Liver (tissue), 9 donors: ENCODE results near the gene ST7L. TPM values are rescaled to one million over a fixed set of nuclear protein-coding genes. Genes with fewer than 3 reads are reported as not detected.
"Not testable (repeated sequence)": the region's sequence is repeated elsewhere in the genome, so short reads cannot be mapped to it uniquely, and the experiment has no call there.

Experiments used
- DNase-seq: peaks from one replicate; pipeline ENCODE4 v3.0.0-alpha.2; 2017; ENCODE audit warnings: low spot score
- H3K27ac ChIP-seq, 2 donors: one replicate each; pipeline ENCODE4 v1.7.0; 2013; ENCODE audit warnings: inconsistent platforms in 2 of 2, low read length in 2 of 2, control low read depth in 1 of 2, low read depth in 1 of 2, mild to moderate bottlenecking in 1 of 2
- H3K27me3 ChIP-seq, 4 donors: one replicate each; pipeline versions ENCODE4 v1.6.1 to v1.7.0; 2013; ENCODE audit warnings: low read length in 3 of 4, inconsistent platforms in 1 of 4, mild to moderate bottlenecking in 1 of 4, moderate library complexity in 1 of 4; ENCODE audit not compliant: control insufficient read depth in 4 of 4, insufficient read depth in 4 of 4
- H3K36me3 ChIP-seq, 4 donors: one replicate each; pipeline versions ENCODE4 v1.6.1 to v1.7.0; 2013; ENCODE audit warnings: low read length in 3 of 4, mild to moderate bottlenecking in 3 of 4, low read depth in 1 of 4, moderate library complexity in 1 of 4; ENCODE audit not compliant: control insufficient read depth in 4 of 4, insufficient read depth in 3 of 4
- H3K4me1 ChIP-seq, 4 donors: one replicate each; pipeline versions ENCODE4 v1.6.1 to v1.7.0; 2013; ENCODE audit warnings: low read length in 3 of 4, mild to moderate bottlenecking in 3 of 4, moderate library complexity in 1 of 4; ENCODE audit not compliant: control insufficient read depth in 4 of 4, insufficient read depth in 4 of 4
- H3K4me3 ChIP-seq, 3 donors: one replicate each; pipeline versions ENCODE4 v1.6.1 to v1.7.0; 2013; ENCODE audit warnings: low read length in 3 of 3, control low read depth in 1 of 3, low read depth in 1 of 3, mild to moderate bottlenecking in 1 of 3
- H3K9ac ChIP-seq, 2 donors: one replicate each; pipeline ENCODE4 v1.7.0; 2013; ENCODE audit warnings: low read length in 2 of 2, mild to moderate bottlenecking in 2 of 2, moderate library complexity in 2 of 2, control low read depth in 1 of 2, low read depth in 1 of 2
- H3K9me3 ChIP-seq, 4 donors: one replicate each; pipeline versions ENCODE4 v1.6.1 to v1.7.0; 2013; ENCODE audit warnings: low read length in 3 of 4; ENCODE audit not compliant: control insufficient read depth in 4 of 4
- EGR1 ChIP-seq, 2 donors: IDR thresholded peaks; 2 replicates each; pipeline ENCODE4 v1.6.1; 2016 to 2018; ENCODE audit warnings: antibody characterized with exemption in 2 of 2, low read depth in 2 of 2
- HNF4A ChIP-seq, 2 donors: conservative IDR thresholded peaks; 2 replicates each; pipeline ENCODE4 v1.6.1; 2016; ENCODE audit warnings: antibody characterized with exemption in 2 of 2, mild to moderate bottlenecking in 2 of 2
- HNF4G ChIP-seq: IDR thresholded peaks from 2 replicates; pipeline ENCODE4 v1.6.1; 2016; ENCODE audit warnings: antibody characterized with exemption
- JUND ChIP-seq, 2 donors: IDR thresholded peaks; 2 replicates each; pipeline ENCODE4 v1.6.1; 2016; ENCODE audit warnings: antibody characterized with exemption in 2 of 2
- NR2F2 ChIP-seq: IDR thresholded peaks from 2 replicates; pipeline ENCODE4 v1.6.1; 2016; ENCODE audit warnings: antibody characterized with exemption
- RXRA ChIP-seq, 2 donors: IDR thresholded peaks; 2 replicates each; pipeline ENCODE4 v1.6.1; 2017 to 2018; ENCODE audit warnings: antibody characterized with exemption in 2 of 2, mild to moderate bottlenecking in 1 of 2
- SP1 ChIP-seq: IDR thresholded peaks from 2 replicates; pipeline ENCODE4 v1.6.1; 2018; ENCODE audit warnings: antibody characterized with exemption, mild to moderate bottlenecking
- TAF1 ChIP-seq: conservative IDR thresholded peaks from 2 replicates; pipeline ENCODE4 v1.6.1; 2016; ENCODE audit warnings: antibody characterized with exemption, mild to moderate bottlenecking
- WGBS: extraction: QIAGEN DNeasy Blood & Tissue Kit; methylation state at CpG from one replicate; pipeline ENCODE4 v1.1.7; 2013; 5-methylcytosine and 5-hydroxymethylcytosine counted together
- polyA plus RNA-seq, 2 donors: library from polyadenylated mRNA; stranded (reverse) in 1 of 2; unstranded in 1 of 2; fragments of 200-250 nt in 1 of 2; fragments of >200 nt in 1 of 2; fragmentation: Nextera tagmentation in 1 of 2; extraction: Ambion mirVana in 1 of 2; gene quantifications; one replicate each; pipeline versions ENCODE4 v1.2.1 to v1.2.3, GENCODE V29; 2013 to 2015
- total RNA-seq, 2 donors: library from RNA; depleted of rRNA; stranded (reverse); fragments of >200 nt; gene quantifications; one replicate each; pipeline ENCODE4 v1.2.3, GENCODE V29; 2014
- TF ChIP-seq, protein P1 (sequence below): IDR thresholded peaks from 2 replicates; pipeline ENCODE4 v1.6.1; 2016; ENCODE audit warnings: antibody characterized with exemption
- TF ChIP-seq, protein P2 (sequence below): IDR thresholded peaks from 2 replicates; pipeline ENCODE4 v1.6.1; 2016; ENCODE audit warnings: antibody characterized with exemption
- TF ChIP-seq, protein P3 (sequence below): IDR thresholded peaks from 2 replicates; pipeline ENCODE4 v1.6.1; 2016; ENCODE audit warnings: antibody characterized with exemption
- TF ChIP-seq, protein P4 (sequence below): IDR thresholded peaks from 2 replicates; pipeline ENCODE4 v1.6.1; 2016; ENCODE audit warnings: antibody characterized with exemption, mild to moderate bottlenecking
- donor health status: healthy.
- donor health status: healthy.
- donor health status: healthy.
- donor health status: healthy.
- donor health status: healthy.

ST7L gene
- total and polyA plus RNA-seq, 4 donors = 4.9 to 13.6 (median 9.5) TPM

DNA sequence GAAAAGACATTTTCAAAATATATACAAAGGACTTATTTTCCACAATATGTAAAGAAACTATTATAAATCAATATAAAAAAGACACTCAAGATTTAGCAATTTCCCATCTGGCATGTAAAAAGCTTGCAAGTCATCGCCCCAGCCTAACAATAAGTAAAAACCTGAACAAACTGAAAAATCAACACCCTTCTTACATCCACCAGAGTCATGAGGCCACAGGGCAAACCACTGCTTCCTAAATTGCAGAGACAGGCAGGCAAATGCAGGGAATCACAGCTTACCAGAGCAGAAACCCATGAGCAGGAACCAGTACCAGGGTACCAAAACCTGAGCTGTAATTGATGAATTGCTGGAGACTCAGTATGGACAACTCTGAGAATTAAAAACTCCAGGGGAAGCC is 126.9 kb downstream of the ST7L start (continued):
- TF ChIP-seq, protein P1, sequence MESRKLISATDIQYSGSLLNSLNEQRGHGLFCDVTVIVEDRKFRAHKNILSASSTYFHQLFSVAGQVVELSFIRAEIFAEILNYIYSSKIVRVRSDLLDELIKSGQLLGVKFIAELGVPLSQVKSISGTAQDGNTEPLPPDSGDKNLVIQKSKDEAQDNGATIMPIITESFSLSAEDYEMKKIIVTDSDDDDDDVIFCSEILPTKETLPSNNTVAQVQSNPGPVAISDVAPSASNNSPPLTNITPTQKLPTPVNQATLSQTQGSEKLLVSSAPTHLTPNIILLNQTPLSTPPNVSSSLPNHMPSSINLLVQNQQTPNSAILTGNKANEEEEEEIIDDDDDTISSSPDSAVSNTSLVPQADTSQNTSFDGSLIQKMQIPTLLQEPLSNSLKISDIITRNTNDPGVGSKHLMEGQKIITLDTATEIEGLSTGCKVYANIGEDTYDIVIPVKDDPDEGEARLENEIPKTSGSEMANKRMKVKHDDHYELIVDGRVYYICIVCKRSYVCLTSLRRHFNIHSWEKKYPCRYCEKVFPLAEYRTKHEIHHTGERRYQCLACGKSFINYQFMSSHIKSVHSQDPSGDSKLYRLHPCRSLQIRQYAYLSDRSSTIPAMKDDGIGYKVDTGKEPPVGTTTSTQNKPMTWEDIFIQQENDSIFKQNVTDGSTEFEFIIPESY = no peak
- TF ChIP-seq, protein P2, sequence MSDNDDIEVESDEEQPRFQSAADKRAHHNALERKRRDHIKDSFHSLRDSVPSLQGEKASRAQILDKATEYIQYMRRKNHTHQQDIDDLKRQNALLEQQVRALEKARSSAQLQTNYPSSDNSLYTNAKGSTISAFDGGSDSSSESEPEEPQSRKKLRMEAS = no peak
- TF ChIP-seq JUND (IDR thresholded peaks at IDR 0.05) = no peak
- no peak for TF ChIP-seq HNF4G
- TF ChIP-seq, protein P3, sequence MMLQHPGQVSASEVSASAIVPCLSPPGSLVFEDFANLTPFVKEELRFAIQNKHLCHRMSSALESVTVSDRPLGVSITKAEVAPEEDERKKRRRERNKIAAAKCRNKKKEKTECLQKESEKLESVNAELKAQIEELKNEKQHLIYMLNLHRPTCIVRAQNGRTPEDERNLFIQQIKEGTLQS = no peak
- no peak for TF ChIP-seq NR2F2

DNA sequence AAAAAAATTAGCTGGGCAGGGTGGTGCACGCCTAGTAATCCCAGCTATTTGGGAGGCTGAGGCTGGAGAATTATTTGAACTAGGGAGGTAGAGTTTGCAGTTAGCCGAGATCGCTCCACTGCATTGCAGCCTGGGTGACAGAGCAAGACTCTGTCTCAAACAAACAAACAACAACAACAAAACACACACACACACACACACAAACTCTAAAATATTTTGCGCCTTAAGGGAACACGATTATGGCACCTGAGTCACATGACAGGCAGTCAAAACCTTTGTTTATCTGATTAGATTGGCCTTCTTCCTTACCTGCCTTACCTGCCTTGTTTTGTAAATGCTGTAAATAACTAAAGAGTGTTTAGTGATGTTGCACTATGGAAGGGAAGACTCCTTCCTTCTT is 130.8 kb downstream of the ST7L start:
- 93% methylated on average over 5 of the region's 5 CpGs for WGBS

DNA sequence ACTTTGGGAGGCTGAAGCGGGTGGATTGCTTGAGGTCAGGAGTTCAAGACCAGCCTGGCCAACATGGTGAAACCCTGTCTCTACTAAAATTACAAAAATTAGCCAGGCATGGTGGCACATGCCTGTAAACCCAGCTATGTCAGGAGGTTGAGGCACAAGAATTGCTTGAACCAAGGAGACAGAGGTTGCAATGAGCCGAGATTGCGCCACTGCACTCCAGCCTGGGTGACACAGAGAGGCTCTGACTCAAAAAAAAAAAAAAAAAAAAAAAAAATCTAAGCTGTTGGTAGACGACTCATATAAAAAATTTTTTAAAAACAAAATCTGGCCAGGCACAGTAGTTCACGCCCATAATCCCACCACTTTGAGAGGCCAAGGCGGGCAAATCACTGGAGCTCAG is 131.3 kb downstream of the ST7L start:
- not testable (repeated sequence) for H3K4me1 ChIP-seq
- WGBS = 91% methylated on average over 6 of the region's 6 CpGs

More for the DNA sequence above, 130.8 kb downstream of the ST7L start:
- Histone ChIP-seq H3K4me3 (no peak overlapping the region), H3K9me3 (no peaks in the 10 kb centered on the region), H3K27ac (no peak overlapping the region), H3K27me3 (no peaks in the 10 kb centered on the region), H3K9ac (no peak overlapping the region), H3K4me1 (no peaks in the 10 kb centered on the region), H3K36me3 (no peaks in the 10 kb centered on the region)
- DNase-seq = no peak
- TF ChIP-seq EGR1 (IDR thresholded peaks at IDR 0.05; ENCODE audit: low read depth in 2 of 2) (no peak), SP1 (no peak), RXRA (IDR thresholded peaks at IDR 0.05) (no peak), NR2F2 (no peak), HNF4A (conservative IDR thresholded peaks at IDR 0.05) (no peak), TAF1 (no peak), JUND (IDR thresholded peaks at IDR 0.05) (no peak)
- TF ChIP-seq, protein P3 = no peak
- TF ChIP-seq, protein P4, sequence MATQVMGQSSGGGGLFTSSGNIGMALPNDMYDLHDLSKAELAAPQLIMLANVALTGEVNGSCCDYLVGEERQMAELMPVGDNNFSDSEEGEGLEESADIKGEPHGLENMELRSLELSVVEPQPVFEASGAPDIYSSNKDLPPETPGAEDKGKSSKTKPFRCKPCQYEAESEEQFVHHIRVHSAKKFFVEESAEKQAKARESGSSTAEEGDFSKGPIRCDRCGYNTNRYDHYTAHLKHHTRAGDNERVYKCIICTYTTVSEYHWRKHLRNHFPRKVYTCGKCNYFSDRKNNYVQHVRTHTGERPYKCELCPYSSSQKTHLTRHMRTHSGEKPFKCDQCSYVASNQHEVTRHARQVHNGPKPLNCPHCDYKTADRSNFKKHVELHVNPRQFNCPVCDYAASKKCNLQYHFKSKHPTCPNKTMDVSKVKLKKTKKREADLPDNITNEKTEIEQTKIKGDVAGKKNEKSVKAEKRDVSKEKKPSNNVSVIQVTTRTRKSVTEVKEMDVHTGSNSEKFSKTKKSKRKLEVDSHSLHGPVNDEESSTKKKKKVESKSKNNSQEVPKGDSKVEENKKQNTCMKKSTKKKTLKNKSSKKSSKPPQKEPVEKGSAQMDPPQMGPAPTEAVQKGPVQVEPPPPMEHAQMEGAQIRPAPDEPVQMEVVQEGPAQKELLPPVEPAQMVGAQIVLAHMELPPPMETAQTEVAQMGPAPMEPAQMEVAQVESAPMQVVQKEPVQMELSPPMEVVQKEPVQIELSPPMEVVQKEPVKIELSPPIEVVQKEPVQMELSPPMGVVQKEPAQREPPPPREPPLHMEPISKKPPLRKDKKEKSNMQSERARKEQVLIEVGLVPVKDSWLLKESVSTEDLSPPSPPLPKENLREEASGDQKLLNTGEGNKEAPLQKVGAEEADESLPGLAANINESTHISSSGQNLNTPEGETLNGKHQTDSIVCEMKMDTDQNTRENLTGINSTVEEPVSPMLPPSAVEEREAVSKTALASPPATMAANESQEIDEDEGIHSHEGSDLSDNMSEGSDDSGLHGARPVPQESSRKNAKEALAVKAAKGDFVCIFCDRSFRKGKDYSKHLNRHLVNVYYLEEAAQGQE = no peak
- TF ChIP-seq, protein P1 = no peak
- TF ChIP-seq, protein P2 = no peak

DNA sequence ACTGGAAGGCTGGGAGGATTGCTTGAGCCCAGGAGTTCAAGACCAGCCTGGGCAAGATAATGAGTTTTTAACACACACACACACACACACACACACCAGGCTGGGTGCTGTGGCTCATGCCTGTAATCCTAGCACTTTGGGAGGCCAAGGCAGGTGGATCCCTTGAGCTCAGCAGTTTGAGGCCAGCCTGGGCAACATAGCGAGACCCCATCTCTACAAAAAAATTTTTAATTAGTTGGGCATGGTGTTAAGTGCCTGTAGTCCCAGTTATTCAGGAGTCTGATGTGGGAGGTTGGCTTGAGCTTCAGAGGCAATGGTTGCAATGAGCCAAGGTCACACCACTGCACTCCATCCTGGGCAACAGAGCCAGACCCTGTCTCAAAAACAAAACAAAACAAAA is 132.9 kb downstream of the ST7L start:
- H3K36me3 ChIP-seq, H3K4me3 ChIP-seq, H3K9me3 ChIP-seq, H3K27me3 ChIP-seq, H3K4me1 ChIP-seq, H3K9ac ChIP-seq, H3K27ac ChIP-seq, DNase-seq: not testable (repeated sequence)
- 100% methylated on average over 1 of the region's 1 CpG for WGBS

More for the DNA sequence above, 131.3 kb downstream of the ST7L start:
- not testable (repeated sequence) for H3K36me3 ChIP-seq, H3K4me3 ChIP-seq, H3K9me3 ChIP-seq, DNase-seq, H3K27me3 ChIP-seq, H3K27ac ChIP-seq, H3K9ac ChIP-seq
